HG03025 (cell line): ENCODE measurements around the gene SLIT3.
"Not testable (repeated sequence)": the region's sequence is repeated elsewhere in the genome, so short reads cannot be mapped to it uniquely, and the experiment has no call there.

Experiments
- ATAC-seq: cut with Tn5 transposase; IDR thresholded peaks from one replicate; pipeline ENCODE4 v1.9.1; 2021; ENCODE audit warnings: mild to moderate bottlenecking, moderate library complexity; ENCODE audit not compliant: unreplicated experiment, low FRiP score

SLIT3 gene

GRCh38 chr5:169119288-169120048 is 181.5 kb downstream of the SLIT3 start:
- ATAC-seq = no peak

- no peak for ATAC-seq
Observed at GRCh38 chr5:169116961-169117461, 183.9 kb downstream of the SLIT3 start.

GRCh38 chr5:169115461-169116124 is 185.3 kb downstream of the SLIT3 start:
- no peak for ATAC-seq

GRCh38 chr5:169114466-169115065 is 186.4 kb downstream of the SLIT3 start:
- ATAC-seq = no peak

GRCh38 chr5:169112016-169112415 is 188.9 kb downstream of the SLIT3 start:
- no peak for ATAC-seq

GRCh38 chr5:169106911-169107706 is 193.8 kb downstream of the SLIT3 start:
- ATAC-seq = no peak

- ATAC-seq = not testable (repeated sequence)
Observed at GRCh38 chr5:169105582-169105981, 195.4 kb downstream of the SLIT3 start.

- ATAC-seq = no peak
Observed at GRCh38 chr5:169104937-169105494, 195.9 kb downstream of the SLIT3 start.

- no peak for ATAC-seq
Observed at GRCh38 chr5:169103586-169104181, 197.3 kb downstream of the SLIT3 start.

- no peak for ATAC-seq
Observed at GRCh38 chr5:169101966-169102365, 199.0 kb downstream of the SLIT3 start.

- ATAC-seq = no peak
Observed at GRCh38 chr5:169100735-169101075, 200.2 kb downstream of the SLIT3 start.

- no peak for ATAC-seq
Observed at GRCh38 chr5:169099801-169100734, 200.9 kb downstream of the SLIT3 start.

GRCh38 chr5:169098331-169099121 is 202.4 kb downstream of the SLIT3 start:
- no peak for ATAC-seq

- ATAC-seq = no peak
Observed at GRCh38 chr5:169097374-169098326, 203.3 kb downstream of the SLIT3 start.

- ATAC-seq = no peak
Observed at GRCh38 chr5:169095976-169096375, 205.0 kb downstream of the SLIT3 start.

- no peak for ATAC-seq
Observed at GRCh38 chr5:169095410-169095960, 205.5 kb downstream of the SLIT3 start.
